Measurements from ENCODE around the gene QRFP.

Gene QRFP

DNA sequence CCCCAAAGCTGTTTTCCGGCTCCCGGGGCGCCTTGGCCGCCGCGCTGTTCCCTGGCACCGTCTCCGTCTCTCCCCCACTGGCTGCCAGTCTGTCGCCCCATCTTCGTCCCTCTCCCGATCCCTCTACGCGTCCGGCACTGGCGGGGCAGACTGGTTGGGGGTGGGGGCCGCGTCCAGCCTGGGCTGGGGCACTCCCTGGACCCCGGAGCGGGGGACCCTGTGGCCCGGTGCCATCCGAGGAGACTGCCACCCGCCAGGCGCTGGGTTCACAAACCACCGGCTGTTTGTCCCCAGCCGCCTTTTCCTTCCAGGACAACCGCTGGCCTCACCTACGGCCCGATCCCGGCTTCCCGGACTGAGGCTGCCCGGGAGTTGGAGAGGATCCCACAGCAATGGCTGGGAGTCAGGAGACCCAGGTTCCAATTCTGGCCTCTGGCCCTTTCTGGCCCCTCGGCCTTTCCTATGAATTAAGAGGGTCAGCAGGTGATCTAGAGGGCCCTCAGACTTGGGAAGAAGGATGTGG lies 43.5 kb upstream of the QRFP start (continued):
- TF ChIP-seq ZNF146 (tag by site-specific recombination; IDR thresholded peaks at IDR 0.05) (no peak), ZNF184 (tag by site-specific recombination; IDR thresholded peaks at IDR 0.05) (no peak), HIC1 (tag by site-specific recombination; IDR thresholded peaks at IDR 0.05) (peak; percentile 60), ZNF335 (tag by site-specific recombination; conservative IDR thresholded peaks at IDR 0.05) (peak; percentile 33), ZBTB48 (tag by site-specific recombination; IDR thresholded peaks at IDR 0.05) (no peak)

- H3K36me3 ChIP-seq (ENCODE audit: control insufficient read depth in 2 of 2, insufficient read depth in 1 of 2, low read length in 2 of 2) = no peaks in the 10 kb centered on the region
- H3K27ac ChIP-seq (ENCODE audit: extremely low read depth, low read depth, low read length) = no peak overlapping the region
- peak overlapping the region; percentile 44 for H3K4me3 ChIP-seq (ENCODE audit: low read depth, low read length)
- H3K4me1 ChIP-seq (ENCODE audit: control insufficient read depth, insufficient read depth, low read length) = no peaks in the 10 kb centered on the region
- H3K9me3 ChIP-seq (ENCODE audit: control insufficient read depth, insufficient read depth, low read depth, low read length) = no peaks in the 10 kb centered on the region
- CTCF ChIA-PET = interaction anchor here (1.0 to 1.4 kb wide), 4 partner anchors 70 to 238 kb away, joined by 3 to 5 read pairs (median 4); no protein-coding TSS in a partner anchor
- TF ChIP-seq ZNF501 (tag by site-specific recombination; IDR thresholded peaks at IDR 0.05) (no peak), ZFHX2 (tag by site-specific recombination; conservative IDR thresholded peaks at IDR 0.05) (peak; percentile 66), ZNF10 (tag by site-specific recombination; IDR thresholded peaks at IDR 0.05) (no peak), ZNF473 (tag by site-specific recombination; IDR thresholded peaks at IDR 0.05) (no peak), ZNF792 (tag by site-specific recombination; IDR thresholded peaks at IDR 0.05) (no peak), ZBTB1 (tag by site-specific recombination; IDR thresholded peaks at IDR 0.05) (no peak), ZNF302 (tag by site-specific recombination; IDR thresholded peaks at IDR 0.05; ENCODE audit: low read depth) (no peak), ZNF529 (tag by site-specific recombination; IDR thresholded peaks at IDR 0.05; ENCODE audit: insufficient replicate concordance) (no peak), PRDM1 (tag by site-specific recombination; IDR thresholded peaks at IDR 0.05) (no peak), GLIS2 (tag by site-specific recombination; IDR thresholded peaks at IDR 0.05) (peak; percentile 44; the same call in 1 of the 2 replicates), ZNF223 (tag by site-specific recombination; IDR thresholded peaks at IDR 0.05) (no peak), ZNF169 (tag by site-specific recombination; IDR thresholded peaks at IDR 0.05) (no peak), REPIN1 (tag by site-specific recombination; IDR thresholded peaks at IDR 0.05; ENCODE audit: low read depth) (no peak), ZBTB26 (tag by site-specific recombination; optimal IDR thresholded peaks at IDR 0.05) (peak; percentile 55), ZBTB20 (tag by site-specific recombination; IDR thresholded peaks at IDR 0.05) (0 out of 2 replicates have a peak, but pooled peaks have one; percentile 1), KLF7 (tag by site-specific recombination; IDR thresholded peaks at IDR 0.05; ENCODE audit: borderline replicate concordance) (no peak), ZNF629 (tag by site-specific recombination; IDR thresholded peaks at IDR 0.05) (no peak), ZNF548 (tag by site-specific recombination; IDR thresholded peaks at IDR 0.05) (no peak)
- TF ChIP-seq, protein P1, sequence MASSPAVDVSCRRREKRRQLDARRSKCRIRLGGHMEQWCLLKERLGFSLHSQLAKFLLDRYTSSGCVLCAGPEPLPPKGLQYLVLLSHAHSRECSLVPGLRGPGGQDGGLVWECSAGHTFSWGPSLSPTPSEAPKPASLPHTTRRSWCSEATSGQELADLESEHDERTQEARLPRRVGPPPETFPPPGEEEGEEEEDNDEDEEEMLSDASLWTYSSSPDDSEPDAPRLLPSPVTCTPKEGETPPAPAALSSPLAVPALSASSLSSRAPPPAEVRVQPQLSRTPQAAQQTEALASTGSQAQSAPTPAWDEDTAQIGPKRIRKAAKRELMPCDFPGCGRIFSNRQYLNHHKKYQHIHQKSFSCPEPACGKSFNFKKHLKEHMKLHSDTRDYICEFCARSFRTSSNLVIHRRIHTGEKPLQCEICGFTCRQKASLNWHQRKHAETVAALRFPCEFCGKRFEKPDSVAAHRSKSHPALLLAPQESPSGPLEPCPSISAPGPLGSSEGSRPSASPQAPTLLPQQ (tag by site-specific recombination; IDR thresholded peaks at IDR 0.05) = 0 out of 2 replicates have a peak, but pooled peaks have one; percentile 9
- POLR2A ChIA-PET = interaction anchor here (0.5 to 0.8 kb wide), 4 partner anchors 30 to 233 kb away, joined by 3 read pairs; no protein-coding TSS in a partner anchor
Observed at GRCh38 chr9:130939405-130940026, 42.9 kb upstream of the QRFP start.

Data from HEK293 (cell line).